ENCODE results near the gene DVL2.
"Not testable (repeated sequence)": the region's sequence is repeated elsewhere in the genome, so short reads cannot be mapped to it uniquely, and the experiment has no call there.

The DVL2 gene

DNA sequence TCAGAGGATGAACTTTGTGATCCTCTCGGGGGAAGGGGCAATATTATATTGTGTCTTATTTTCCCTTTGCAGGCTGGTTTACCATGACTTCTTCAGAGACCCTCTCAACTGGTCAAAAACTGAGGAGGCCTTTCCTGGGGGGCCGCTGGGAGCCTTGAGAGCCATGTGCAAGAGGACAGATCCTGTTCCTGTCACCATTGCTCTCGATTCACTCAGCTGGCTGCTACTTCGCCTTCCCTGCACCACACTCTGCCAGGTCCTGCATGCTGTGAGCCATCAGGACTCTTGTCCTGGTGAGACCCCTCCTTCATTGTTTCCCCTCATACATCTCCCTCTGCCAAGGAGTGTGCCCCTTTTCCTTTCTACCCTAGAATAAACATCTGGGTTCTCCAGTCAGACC, 20.2 kb upstream of the DVL2 start:
- no peak for DNase-seq

DNA sequence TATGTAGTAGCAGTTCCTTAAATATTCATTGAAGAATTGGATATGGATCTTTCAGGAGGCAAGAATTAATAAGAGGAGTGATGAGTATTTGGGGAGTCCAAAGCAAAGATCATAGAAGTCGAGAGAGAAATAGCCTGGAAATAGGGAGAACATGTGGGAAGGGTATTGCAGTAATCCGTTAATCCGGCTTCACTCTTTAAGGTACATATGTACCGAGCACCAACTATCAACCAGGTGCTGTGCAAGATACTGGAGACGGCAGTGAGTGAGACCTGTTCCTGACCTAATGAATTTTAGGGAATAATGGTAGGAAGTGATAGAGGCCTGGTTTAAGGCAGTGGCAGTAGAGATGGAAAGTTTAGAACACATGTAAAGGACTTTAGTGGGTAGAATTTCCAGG, 18.8 kb upstream of the DVL2 start:
- no peak for DNase-seq

DNA sequence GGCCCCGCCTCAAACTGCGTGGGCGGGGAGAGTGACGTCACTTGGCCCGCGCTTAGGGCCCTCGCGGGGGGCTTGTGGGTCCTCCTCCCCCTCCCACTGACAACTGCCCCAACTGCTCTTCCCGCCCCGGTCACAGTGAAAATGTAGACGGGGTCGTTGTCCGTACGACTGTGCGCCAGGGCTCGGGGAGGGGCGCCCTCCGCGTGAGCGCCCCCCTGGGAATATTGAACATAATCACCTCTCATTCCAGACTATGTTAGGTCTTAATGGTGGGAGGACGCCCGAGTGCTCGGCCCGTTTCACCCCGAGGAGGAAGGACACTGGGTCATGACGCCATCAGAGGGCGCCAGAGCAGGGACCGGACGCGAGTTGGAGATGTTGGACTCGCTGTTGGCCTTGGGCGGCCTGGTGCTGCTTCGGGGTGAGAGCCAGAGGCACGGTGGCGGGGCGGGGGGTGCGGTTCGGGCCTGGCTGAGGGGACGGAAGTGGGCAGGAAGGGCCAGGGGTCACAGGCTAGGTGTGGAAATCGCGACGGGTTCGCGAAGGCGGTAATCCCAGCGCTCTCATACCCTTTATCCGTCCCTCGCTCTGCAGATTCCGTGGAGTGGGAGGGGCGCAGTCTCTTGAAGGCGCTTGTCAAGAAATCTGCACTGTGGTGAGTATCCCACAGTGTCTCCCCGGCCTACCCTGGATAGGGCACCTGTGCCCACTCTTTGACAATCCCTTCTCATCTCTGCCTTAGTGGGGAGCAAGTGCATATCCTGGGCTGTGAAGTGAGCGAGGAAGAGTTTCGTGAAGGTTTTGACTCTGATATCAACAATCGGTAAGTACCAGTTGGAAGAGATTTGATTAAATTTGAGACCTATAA, 18.1 kb upstream of the DVL2 start, which contains the start of gene ELP5:
Gene ELP5, plus strand, starts transcription at position 40 of the 868 bp plus-strand sequence. Its CDS starts 336 bp downstream, at position 376.
- DNase-seq, result peak; percentile 70 to 77 (median 73)

DNA sequence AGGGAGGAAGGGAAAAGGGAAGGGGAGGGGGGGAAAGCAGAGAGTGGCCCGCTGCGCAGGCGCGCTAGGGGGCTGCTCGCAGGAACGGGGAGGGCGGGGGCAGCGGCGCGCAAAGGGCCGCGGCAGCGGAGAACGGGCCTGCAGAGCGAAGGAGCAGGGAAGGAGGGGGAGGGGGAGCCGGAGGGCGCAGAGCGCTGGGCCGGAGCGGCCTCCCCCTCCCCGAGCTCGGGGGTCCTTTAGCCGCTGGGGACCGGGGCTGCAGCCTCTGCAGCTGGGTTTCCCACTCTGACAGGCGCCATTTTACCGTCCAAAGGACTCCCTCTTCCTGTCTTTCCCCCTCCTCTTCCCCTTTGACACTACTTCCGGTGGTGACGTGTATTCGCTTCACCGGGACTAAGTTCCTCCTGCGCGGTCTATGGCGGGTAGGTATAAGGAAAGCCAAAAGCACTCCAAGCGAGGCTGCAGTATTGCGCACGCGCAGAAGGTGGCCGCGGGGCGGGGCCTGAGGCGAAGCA, 17.4 kb upstream of the DVL2 start, which contains the start of gene CTDNEP1:
Gene CTDNEP1, minus strand, starts transcription at position 74 of the 515 bp plus-strand sequence. CDS start 438 bp downstream, outside the sequence.
- peak; percentile 98 to 99 (median 98) for DNase-seq

DNA sequence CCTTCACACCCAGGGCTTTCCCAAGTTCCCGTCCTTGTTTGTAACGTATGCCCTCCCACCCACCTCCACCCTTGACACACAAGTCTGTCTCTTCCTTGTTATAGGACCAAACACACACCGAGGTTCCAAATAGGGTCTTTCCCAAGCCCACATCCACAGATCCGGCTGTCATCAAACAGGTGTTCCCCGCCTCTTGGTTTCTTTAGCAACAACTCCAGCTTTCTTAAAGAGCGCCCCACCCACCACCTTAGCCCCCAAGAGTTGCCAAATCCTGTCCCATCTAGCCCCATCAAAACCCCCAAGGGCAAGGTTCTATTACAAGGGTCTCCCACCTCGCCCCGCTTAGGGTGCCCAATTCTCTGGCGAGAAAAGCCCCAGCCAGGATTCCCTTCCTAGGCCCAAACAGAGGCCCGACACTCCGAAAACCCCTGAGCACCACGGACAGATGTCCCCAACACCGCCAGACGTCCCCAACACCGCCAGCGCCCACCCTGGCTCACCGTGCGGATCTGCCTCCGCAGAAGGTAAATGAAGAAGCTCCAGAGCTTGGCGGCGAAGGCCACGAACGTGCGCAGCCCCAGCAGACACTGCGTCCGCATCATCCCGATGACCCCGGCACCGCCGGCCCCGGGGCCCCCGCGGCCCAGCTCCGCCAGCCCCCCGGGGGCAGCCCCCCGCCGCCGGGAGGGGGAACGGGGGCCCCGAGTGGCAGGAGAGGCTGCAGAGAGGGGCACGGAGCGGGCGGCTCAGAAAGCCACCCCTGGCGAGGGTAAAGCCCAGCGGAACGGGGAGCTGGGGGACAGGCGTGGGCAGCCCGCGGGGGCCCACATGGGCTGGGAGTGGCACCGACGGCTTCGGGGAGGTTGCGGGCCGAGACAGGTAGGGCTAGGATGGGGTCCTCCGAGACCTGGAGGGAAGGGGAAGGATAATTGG, 16.6 kb upstream of the DVL2 start:
- no peak for DNase-seq

DNA sequence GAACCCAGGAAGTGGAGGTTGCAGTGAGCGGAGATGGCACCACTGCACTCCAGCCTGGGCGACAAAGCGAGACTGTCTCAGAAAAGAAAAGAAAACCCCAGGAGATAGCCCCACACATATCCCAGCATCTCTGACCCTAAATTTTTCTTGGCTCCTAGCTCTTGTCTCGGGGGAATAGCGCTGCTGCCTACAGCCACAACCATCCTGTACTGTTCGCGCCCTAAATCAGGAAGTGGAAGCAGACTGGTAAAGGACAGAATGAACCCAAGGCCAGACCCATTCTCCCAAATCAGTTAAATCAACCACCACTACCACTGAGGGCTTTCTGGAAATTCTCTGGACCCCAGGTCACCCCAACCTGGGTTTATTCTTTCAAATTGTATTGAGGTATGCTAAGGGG, 15.5 kb upstream of the DVL2 start:
- DNase-seq, result no peak

DNA sequence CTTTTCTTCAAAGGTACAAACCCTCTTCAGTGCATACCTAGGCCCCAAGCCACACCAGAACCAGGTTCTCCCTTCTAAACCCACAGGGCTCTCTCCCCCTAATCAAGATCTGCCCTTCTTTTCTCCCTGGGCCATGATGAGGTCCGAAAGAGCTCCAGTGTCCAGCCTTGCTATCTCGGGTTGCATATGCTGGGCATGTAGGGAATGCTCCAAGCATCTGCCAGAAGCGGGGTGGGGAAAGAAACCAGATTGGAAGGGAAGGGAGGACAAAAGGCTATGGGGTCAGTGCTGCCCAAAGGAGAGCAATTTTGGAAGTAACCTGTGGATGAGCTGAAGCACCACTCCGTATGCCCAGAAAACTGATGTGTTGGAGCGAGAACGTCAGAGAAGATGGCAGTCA, 14.9 kb upstream of the DVL2 start:
- DNase-seq, result no peak

DNA sequence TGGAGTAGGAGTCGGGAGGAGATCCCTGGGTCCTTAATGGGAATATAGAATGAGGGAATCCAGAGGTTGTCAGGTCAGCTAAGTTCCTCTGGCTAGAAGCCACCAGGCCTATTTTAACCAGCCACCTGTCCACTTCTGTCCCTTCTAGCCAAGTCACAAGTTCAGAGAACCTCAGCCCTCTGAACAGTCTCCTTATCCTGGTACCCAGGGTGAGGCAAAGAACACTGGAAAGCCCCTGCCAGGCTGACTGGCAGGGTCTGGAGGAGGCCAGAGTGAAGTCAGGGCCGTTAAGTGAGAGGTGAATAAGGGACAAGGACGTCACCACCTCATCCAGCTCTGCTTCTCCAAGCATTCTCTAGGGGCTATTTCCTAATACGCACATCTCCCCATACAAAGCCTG, 14.5 kb upstream of the DVL2 start:
- no peak for DNase-seq

DNA sequence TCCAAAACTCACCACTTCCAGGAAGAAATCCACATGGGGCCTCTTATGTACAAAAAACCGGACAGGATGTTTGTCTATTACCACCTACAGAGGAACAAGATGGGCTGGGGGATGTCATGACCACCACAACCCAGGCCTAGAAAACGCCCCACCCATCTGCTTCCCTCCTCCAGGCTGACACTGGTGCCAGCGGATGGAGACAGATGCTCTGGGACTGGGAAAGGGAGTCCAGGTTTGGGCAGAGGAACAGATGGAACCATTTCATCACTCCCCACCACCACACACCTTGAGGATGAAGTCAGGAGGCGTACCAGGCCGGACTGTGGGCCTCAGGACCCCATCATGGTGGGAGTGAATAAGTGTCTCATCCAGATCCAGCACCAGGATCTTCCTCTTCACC, 12.5 kb upstream of the DVL2 start:
- DNase-seq, result no peak

DNA sequence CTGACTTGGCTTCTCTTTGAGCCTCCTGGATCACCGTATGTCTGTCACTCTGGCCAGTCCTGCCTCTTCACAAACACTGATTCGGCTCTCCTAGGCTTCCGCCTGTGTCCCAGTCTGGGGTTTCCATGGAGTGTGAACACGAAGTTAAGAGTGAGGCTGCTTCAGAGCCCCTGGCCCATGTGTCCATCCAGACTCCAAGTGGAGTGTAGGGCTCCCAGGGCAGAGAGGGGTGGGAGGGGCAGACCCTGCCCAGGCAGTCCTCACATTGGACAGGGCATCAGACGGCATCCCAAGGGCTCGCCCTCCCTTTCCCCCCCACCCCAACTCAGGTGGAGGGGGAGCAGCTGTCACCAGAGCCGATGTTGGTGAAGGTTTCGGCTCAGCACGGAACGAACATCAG, 9.5 kb upstream of the DVL2 start:
- DNase-seq, result not testable (repeated sequence)

DNA sequence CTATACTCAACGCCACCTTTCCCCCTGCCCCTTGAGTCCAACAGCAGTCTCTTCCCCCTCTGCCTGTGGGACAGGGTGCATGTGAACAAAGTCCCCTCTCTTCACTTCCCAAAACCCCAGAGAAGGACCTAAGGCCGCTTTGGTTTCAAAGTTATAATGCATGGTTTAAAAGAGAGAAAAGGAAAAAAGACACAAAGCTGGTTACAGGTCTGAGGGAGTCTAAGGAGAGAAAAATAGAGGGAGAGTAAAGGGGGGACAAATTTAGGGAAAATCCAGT, 9.1 kb upstream of the DVL2 start:
- no peak for DNase-seq

DNA sequence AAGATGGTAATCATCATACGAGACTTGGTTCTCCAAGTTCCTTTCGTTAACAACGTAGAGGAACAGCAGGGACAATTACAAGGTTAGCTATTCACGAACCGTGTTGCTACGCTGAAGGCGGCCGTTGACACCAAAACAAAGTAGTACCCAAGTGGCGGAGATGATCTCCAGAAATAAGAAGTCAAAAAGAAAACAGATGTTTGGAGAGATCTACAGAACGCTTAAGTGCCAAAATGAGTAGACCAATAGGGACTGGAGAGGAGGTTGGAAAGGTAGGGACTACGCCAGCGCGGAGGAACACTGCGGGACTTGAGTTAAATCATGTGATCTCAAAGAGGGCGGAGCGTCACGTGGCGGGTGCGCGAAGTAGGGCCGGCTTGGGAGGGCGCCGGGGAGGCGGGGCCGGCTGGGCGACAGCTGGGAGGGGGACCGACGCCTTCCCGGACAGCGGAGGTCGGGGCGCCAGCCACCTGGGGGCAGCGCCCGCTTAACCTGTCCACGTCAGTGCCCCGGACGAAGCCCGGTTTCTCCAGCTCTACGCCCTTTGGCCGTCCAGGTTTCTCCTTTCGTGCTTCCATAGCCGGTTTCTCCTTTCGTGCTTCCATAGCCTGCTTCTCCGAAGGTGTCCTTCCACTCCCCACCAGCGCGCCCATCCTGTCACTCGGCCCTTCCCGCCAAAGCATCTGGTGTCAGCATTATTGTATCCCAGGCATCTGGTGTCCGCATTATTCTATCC, 8.6 kb upstream of the DVL2 start:
- peak; percentile 73 to 89 (median 84) for DNase-seq

DNA sequence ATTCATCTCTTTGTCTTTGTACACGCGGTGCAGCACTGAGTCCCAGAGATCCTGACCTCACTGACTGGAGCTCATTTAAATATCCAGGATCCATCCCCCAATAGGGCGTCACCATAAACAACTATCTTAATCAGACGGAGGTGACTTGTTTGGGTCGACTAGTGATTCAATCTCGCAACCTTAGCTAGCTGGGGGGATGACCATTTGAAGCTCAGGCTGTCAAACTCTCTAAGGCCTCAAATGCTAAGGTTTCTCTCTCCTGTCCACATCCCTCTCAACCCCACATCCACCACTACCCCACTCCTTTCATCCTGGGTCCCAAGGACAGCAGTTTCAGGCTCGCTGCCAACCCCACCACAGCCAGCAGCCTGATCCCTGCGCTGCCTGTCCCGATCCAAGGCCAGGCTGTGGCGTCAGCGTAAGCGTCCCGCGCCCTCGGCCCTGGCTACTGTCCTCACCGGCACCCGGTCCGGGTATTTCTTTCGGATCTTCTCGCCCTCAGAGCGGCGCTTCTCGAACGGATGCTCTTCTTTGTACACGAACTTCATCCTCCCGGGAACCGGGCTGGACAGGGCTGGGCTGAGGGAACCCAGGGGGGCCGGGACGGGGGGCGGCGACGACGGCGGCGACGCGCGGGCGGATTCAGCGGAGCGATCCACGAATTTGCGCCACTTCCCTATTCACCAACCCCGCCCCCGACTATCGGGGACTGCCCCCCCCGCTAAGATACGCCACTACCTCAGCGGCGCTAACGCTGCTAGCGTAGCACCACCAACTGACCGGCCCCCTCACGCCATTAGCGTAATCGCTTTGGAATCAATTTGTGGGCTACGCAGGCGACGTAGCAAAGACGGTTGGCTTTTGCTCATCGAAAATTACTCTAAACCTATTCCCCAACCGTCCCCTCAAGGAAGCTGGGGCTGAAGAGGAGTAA, 7.7 kb upstream of the DVL2 start, which contains the start of gene GABARAP:
Gene GABARAP, minus strand, starts transcription at position 667 of the 934 bp plus-strand sequence. Its CDS starts 119 bp downstream, at position 548.
- peak; percentile 82 to 93 (median 88) for DNase-seq

DNA sequence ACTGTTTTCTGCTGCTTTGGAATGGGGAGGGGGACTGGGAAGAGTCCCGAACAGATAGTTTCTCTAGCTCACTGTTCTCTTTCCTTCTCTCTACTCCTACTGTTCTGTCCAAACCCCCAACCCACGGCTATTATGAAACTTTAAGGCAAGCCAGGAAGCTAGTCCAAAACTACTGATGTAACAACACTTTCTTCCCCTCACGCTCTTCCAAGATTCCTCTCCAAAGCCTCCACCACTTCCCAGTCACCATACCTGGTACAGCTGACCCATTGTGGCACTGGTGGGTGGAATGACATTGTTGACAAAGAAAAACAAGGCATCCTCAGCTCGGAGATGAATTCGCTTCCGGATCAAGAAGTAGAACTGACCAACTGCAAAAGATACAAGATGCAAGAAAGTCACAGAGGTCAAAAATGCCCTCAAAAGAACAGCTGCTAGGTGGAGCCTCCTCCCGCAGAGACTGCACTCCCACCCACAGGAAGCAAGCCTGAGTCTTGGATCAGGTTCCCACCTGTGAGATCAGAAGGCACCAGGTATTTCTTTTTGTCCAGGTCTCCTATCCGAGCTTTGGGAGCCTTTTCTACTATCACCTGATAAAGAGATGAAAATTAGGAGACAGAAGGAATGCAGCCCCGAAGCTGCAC, 6.9 kb upstream of the DVL2 start:
- no peak for DNase-seq

DNA sequence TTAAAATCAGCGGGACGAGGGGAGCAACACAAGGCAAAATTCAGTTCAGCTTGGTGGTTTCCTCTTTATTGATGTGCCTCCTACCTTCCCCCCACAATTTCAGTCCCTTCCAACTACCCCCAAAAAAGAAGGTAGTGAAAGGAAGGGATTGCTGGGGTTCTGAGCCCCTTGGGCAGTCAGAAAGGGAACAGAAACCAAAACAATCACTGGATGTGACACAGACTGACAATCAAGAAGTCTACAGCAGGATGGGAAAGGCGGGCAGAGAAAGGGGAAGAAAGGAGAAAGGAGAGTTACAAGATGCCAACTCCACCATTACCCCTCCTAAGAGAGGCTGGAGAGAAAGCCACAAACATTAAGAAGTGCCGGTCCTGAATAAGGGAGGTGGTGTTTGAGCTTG, 6.1 kb upstream of the DVL2 start:
- no peak for DNase-seq

DNA sequence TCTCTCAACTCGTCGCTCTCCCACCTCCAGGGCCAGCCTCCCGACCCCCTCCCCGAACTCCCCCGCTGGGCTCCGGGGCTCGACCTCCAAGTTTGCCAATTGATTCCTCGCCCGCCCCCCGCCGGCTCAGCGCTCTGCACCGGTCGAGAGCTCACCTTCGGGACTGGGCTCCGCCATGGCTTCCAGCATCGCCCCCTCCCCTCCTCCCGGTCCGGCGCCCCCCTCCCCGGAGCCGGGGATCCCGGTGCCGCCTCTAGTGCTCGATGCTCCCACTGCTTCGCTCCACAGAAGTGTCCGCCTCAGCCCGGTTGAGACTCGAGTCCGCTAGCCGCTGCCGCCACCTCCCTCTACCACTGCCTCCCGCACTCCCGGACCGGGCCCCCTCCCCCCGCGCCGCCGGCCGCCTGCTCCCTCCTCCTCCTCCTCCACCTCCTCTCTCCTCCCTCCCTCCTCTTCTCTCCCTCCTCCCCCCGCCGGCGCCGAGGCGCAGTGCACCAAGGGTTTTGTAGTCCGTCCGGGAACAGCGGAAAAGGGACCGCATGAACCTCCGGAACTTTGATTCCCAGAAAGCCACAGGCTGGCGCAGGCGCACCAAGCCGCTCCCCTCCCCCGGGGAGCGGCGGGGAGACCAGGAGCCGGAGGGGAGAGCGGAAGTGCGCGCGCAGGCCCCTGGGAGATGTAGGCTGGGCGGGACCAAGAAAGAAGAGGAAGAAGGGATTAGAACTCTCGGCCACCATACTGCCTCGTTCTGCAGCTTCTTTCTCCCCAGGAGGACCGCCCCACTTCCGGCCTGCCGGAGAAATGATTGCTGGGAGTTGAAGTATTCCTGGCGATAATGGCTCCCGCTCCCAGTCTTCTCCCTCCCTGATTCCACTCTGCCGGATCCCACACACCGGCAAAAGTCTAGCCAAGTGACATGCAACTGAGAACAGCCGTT, 5.0 kb upstream of the DVL2 start, which contains the start of gene PHF23:
Gene PHF23, minus strand, starts transcription at position 367 of the 937 bp plus-strand sequence. Its CDS starts 178 bp downstream, at position 189.
- DNase-seq, result peak; percentile 91 to 96 (median 92)

DNA sequence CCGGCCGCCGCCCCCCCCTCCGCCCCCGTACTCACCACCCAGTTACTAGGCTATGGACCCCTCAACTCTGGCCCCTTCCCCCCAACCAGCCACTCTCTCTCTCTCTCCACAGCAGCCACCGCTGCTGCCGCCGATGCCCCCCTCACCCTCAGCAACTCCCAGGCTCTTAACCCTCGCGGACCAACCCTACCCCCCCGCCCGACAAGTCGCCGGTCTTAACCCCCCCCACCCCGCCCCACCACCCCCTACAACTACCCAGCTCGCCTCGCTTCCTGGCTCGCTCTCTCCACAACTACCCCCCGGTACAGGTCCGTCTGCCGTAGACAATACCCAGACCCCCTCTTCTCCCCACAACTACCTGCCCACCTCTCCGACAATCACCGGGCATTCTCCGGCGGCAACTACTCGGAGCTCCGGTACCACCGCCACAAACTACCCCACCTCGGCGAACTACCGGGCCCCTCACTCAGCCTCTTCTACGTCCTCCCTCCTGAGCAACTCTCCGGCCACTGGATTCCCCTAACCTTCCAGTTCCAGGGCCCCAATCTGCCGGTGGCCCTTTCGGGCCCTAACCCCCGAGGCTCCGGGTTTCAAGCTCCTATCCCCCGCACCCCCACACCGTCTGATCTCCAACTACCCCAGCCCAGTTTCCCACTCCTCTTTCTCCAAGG, 4.2 kb upstream of the DVL2 start:
- peak in 1 of 4 experiments; percentile 44 for DNase-seq

DNA sequence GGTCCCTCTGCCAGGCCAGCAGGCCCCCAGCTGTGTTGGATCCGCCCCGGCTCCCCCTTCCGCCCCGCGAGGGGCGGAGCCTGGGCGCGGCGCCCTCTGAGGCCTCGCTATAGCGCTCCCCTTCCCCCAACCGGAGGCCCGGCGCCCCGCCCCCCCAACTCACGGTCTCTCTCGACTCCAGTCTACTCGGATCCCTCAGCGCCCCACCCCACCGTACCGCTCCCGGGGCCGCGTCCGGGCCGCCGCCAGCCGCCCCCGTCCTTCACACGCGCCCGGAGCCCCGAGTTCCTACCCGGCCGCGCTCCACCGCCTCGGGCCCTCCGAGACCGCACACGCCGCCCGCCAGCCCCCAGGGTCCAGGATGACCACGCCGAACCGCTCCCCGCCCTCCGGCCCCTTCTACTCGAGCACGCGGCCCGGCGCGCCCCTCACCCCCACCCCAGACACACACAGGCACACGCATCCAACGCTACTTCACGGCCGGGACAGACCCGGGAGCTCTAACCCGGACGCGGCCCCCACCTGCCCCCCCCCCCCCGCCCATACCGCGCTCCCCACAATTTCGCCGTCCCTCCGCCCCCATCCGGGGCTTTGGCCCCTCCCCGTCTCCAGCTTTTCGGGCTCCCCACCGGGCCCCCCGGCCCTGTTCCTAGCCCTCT, 3.6 kb upstream of the DVL2 start:
- DNase-seq, result peak; percentile 30 to 75 (median 60)

Data from activated naive CD4-positive, alpha-beta T cell (primary cell).